Measurements from ENCODE around the gene CCDC86.

Gene CCDC86

DNA sequence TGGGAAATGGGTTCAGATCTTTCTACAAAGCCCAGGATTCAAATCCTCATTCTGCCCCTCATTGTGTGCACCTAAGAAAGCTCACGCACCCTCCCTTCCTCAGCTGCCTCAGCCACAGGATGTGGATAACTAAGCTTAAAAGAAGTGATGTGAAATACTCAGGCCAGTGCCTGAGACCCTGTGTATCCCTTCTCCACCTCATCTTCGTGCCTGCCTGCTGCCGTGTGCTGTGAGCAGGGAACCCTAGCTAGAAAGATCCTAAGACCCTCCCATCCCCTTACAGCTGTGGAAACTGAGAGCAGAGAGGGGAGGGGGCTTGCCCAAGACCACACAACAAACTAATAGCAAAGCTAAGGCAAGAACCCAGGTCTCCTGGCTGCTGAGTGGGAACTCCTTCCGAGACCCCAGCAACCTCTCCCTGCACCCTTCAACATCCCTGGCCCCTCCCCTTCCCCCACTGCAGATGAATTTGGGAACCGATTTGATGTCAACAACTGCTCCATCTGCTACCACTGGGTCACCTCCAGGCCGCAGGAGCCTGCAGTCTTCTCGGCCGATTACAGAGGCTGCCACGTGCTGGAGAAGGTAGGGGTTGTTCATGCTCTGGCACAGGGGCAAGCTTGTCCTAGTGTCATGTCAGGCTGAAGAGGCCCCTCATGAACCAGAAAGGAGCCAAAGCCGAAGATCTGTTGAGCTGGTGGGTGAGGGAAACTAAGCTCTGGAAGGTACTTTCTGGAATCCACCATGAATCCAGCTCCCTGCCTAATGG, 27.0 kb downstream of the CCDC86 start:
- DNase-seq (ENCODE audit: low spot score), result no peak

DNA sequence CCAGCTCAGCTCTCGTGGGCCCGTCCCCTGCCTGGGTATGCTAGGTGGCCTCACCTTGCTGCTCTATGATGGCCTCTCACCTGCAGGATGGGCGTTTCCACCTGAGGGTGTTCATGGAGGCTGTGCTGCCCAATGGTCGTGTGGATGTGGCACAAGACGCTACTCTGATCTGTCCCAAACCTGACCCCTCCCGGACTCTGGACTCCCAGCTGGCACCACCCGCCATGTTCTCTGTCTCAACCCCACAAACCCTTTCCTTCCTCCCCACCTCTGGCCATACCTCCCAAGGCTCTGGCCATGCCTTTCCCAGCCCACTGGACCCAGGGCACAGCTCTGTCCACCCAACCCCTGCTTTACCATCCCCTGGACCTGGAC, 27.5 kb downstream of the CCDC86 start:
- DNase-seq (ENCODE audit: low spot score), result no peak

DNA sequence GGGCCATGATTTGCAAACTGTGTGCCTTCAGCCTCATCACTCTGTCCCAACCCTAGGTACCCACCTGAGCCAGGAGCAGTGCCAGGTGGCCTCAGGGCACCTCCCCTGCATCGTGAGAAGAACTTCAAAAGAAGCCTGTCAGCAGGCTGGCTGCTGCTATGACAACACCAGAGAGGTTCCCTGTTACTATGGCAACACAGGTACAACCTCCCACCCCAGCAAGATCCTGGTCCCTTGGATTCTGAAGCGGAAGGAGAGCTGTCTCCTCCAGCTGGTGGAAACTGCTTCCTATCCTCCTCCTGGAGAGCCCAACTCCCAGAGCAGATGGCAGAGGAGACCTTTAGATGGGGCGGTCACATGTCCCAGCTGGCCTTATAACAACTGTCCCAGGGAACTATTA, 28.4 kb downstream of the CCDC86 start:
- DNase-seq (ENCODE audit: low spot score), result no peak

DNA sequence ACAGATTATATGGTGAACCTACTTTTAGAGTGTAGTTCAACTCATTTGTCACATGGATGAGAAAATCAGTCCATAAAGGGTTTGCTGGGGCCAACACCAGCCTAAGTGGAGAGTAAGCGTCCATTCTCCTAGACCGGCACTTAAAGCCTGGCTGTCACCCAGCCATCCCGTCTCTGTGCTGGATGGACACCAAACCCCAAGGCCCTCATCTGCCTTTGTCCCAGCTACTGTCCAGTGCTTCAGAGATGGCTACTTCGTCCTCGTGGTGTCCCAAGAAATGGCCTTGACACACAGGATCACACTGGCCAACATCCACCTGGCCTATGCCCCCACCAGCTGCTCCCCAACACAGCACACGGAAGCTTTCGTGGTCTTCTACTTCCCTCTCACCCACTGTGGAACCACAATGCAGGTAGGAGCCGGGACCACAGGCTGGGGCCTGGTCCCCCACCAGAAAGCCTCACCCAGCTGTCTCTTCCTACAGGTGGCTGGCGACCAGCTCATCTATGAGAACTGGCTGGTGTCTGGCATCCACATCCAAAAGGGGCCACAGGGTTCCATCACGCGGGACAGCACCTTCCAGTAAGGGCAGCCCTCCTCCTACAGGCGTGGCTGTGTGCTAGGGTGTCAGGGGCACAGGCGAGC, 28.9 kb downstream of the CCDC86 start:
- DNase-seq (ENCODE audit: low spot score), result no peak

DNA sequence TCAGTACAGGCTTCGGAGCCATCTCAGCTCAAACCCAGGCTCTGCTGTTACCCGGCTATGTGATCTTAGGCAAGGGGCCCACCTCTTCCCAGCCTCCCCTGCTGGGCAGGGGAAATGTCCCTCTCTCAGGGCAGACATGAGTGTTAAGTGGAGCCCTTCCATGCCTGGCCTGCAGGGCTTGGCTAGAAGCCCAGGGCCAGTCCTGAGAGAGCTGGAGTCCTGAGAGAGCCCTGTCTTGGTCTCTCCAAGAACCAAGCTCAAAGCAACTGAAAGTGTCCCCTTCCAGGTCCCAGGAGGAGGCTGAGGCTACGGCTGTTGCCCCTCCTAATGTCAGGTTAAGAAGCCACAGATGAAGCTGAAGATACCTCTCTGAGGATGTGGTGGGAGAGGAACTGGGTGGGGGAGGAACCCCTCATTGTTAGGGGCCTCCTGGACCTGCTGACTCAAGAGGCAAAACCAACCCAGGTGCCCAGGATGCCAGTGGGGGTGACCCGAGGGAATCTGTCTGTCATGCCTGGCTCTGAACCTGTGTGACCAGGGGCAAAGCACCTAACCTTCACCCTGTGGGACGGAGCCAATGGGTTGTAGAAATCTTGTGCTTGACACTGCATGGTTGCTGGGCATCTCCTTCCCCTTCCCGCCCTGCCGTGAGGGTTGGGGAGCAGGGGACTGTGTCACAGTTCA, 29.6 kb downstream of the CCDC86 start:
- DNase-seq (ENCODE audit: low spot score), result no peak

DNA sequence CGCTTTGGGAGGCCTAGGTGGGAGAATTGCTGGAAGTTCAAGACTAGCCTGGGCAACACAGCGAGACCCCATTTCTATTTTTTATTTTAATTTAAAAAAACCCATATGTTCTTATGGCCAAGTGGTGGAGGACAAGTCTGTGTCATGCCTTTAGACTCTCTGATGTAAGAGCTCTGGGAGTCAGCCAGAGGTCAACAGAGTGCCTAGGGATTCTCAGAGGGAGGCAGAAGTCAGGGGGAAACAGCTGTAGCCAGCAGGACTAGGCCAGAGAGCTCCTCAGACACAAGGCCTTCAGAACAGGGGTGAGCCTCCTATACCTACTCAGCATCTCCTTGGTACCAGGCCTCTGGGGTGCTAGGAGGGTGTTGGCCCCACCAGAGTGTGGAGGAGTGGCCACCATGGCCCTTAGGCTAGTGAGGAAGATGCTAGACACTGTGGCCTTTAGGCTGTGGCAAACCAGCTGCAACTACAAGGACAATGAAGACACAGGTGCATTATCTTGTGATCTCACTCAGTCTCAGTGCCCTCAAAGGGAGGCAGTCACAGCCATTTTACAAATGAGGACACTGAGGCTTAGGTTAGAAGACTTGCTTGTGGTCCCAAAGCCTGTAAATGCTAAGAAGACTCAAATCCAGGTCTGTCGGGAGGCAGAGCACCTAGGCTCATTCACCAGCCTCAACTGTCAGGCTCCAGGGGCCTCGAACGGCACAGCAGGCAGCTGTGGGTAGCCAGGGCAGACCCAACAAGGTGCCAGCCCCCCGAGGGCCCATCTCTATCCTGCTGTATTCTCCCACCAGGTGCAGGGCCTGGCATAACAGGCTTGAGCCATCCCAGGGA, 30.4 kb downstream of the CCDC86 start:
- no peak for DNase-seq (ENCODE audit: low spot score)

DNA sequence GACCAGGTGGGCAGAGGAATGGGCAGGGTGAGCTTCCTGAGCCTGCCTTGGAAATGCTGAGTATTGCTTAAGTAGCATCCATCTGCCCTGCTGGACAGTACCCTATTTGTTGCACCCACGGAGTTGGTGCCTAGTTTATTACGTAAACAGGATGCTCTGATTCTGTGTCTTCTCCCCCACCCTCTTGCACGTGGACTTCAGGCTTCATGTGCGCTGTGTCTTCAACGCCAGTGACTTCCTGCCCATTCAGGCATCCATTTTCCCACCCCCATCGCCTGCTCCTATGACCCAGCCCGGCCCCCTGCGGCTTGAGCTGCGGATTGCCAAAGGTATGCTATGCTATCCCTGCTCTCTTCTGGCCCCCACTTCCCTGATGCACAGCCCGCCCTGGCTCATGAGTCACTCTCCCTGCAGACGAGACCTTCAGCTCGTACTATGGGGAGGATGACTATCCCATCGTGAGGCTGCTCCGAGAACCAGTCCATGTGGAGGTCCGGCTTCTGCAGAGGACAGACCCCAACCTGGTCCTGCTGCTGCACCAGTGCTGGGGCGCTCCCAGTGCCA, 31.1 kb downstream of the CCDC86 start:
- DNase-seq (ENCODE audit: low spot score), result no peak

DNA sequence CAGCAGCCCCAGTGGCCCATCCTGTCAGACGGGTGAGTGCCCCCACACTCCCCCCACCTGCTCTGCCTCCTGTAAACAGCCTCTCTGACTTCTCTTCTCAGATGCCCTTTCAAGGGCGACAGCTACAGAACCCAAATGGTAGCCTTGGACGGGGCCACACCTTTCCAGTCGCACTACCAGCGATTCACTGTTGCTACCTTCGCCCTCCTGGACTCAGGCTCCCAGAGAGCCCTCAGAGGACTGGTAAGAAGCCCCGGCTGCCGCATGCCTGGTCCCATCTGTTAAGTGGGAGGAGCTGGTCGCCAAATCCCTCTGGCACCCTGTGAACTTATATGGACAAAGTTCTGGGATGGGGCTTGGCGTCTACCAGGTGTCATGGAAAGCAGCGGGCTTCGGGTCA, 31.6 kb downstream of the CCDC86 start:
- no peak for DNase-seq (ENCODE audit: low spot score)

DNA sequence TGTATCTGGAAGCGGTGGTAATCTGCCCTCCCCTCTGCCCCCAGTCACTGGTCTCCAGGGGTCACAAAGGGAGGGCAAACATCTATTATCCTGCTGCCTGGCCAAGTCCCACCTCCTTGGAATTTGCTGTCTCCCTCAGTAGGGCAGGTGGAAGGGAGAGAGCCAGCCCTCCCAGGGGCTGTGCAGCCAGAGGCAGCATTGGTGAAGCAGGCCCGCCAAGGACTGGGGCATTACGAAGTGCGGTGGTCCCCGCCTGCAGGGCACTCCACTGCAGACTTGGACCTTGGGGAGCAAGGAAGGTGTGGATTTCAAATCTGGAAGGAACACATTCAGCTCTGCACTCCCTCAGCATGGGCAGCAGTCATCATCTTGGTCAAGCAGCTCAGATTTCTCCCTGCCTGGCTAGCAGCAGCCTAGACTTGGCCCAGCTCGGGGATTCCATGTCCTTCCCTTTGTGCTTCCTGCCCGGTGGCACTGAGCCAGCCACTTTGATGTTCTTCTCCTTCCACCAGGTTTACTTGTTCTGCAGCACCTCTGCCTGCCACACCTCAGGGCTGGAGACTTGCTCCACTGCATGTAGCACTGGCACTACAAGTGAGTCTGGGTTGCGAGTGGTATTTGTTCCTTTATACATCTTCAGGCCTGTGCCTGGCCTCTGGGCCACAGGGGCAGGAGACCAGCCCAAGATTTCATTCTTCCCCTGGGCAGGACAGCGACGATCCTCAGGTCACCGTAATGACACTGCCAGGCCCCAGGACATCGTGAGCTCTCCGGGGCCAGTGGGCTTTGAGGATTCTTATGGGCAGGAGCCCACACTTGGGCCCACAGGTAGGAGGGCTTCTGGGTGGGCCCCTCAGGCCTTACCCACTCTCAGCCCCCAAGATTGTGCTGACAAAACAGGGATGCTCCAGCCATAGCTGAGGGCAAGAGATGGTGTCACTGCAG, 32.8 kb downstream of the CCDC86 start:
- peak; percentile 13 for DNase-seq (ENCODE audit: low spot score)

DNA sequence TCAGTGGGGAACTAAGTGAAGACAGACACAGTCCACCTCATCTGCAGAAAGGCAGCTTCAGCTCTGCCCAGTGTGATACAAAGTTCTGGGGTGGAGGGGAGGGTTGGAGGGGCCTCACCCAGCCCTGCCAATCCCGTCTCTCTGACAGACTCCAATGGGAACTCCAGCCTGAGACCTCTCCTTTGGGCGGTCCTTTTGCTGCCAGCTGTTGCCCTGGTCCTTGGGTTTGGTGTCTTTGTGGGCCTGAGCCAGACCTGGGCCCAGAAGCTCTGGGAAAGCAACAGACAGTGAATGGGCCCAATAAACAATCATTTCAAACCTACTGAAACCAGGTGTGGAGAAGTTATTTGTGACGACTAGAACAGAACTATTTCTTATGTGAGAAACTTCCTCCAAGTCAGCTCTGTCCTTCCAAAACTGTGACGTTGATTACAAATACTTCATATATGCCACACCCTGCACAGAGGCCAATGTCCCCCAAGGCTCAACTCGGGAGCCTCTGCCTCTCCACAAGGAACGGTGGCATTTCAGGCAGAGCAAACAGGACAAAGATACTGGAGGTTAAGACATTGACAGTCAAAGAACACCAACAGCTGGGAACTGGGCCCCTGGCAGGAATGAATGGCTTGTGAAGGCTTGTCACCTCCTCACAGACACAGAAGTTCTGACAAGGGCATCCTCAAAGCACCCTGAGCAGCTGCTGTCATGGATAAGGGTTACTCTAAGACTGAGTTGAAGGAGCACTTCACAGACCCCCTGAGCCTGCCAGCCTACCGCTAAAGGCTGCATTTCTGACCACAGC, 33.7 kb downstream of the CCDC86 start:
- no peak for DNase-seq (ENCODE audit: low spot score)

DNA sequence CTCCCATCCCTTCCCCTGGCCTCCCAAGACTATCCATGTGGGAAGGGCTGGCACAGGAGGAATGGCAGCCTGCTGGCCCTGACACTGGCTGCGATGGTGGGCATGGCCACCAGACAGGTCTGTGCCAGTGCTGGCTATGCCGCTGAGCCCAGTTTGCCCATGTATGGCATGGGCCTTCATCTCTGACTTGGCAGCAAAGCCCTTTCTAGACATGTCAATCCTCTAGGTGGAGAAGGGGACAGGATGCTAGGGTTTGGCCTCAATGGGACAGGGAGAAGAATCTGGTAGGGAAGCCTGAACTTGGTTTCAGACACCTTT, 34.2 kb downstream of the CCDC86 start:
- DNase-seq (ENCODE audit: low spot score), result peak; percentile 20

DNA sequence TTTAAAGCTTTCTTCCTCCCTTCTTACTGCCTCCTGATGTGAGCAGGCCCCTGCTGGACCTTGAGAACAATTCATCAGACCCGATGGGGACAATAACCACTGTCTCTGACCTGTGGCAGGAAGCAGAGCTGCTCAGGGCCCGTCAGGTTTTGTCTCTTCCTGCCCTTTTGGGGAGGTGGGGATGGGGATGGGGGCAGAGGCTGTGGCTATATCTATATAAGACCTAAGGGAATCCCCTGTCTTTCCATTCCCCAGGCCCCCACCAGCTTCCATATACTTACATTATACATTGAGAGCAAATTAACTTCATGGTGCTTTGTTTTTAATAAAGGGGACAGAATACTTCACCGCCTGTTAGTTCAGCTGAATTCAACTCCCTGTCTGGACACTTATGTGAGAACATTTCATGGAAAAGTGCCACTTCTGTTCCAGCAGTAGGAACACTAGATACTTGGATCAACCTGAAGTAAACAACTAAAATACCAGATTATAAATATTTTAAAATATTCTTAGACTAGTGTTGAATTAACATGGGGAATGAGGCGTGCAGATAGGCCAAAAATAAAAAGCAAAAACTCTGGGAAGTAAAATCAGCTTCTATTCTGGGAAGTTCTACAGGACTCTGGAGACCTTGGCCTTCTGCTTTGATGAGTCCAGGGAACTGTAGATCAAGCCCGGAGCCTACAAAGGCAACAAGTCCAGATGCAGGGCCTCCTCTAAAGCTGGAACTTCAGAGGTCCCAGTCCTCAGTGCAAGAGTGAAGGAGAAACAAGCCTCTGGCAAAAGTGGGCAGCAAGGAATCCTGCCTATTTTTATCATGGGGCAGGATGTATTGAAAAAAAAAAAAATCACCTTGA, 36.6 kb downstream of the CCDC86 start:
- DNase-seq (ENCODE audit: low spot score), result no peak

DNA sequence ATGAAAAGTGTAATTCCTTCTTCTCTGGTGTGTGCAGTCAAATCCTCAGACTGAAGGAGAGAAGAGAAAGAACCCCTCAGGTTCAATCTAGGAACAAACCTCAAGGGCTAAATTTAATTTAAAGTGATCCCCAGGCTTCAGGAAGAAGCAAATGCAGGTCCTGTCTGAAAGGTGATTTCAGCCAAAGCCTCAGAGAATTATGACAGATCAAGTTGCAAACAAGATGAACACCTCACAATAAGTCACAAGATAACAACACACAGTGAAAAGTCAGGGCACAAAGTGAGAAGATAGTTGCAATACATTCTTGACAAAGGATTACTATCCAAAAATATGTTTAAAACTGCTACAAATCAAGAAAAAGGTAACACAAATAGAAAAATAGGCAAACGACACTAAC, 37.2 kb downstream of the CCDC86 start:
- DNase-seq (ENCODE audit: low spot score), result no peak

DNA sequence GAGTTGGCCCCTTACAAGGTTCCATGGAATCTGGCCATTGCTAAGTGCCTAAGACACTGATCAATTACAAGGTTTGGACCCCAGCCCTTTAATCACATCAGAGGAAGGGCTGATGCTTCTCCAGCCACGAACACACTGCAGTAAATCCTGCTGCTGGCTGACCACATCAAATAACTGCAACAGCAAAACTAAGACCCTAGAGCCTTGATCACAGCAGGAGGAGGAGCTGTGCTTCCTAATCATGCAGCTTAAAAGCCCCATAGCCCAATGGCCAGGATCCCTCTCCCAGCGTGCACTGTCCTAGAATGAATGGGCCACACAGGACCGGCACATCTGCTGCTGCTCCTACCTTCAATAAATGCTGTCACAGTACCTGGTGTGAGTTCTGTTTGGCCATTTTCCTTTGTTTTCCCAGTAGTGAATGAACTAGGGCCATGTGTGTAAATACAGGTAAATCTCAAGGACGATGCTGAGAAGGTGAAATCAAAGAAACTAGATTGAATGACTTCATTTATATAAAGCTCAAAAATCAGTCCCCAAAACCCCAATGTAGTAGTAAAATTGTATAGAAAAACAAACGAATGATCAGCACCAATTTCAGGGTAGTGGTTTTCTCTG, 38.2 kb downstream of the CCDC86 start:
- peak; percentile 41 for DNase-seq (ENCODE audit: low spot score)

DNA sequence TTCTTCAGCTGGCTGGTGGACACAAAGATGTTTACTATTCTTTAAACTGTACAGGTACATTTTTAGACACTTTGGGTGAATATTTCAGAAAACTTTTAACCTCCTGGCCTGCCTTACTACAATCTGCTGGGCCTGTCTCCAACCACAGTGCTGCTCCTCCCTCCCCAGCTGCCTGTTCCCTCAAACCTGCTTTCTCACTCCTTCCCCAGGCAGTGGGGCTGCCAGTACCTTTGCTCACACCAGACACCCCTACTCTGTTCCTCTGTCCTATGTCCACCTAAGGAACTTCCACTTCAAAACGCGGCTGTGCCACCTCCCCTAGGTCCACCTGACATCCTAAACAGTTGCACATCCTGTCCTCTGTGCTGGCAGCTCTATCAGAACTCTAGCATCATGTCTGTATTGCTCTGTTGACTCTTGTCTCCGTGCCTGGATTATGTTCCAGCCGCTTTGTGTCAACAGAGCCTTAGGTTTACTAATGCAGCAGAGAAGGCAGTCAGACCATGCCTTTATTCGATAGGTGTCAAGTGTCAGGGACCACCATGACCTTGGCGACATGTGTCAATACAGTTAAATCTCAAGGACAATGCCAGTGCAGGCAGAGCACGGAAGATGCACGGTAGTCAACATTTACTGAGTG, 38.9 kb downstream of the CCDC86 start:
- DNase-seq (ENCODE audit: low spot score), result peak; percentile 31

DNA sequence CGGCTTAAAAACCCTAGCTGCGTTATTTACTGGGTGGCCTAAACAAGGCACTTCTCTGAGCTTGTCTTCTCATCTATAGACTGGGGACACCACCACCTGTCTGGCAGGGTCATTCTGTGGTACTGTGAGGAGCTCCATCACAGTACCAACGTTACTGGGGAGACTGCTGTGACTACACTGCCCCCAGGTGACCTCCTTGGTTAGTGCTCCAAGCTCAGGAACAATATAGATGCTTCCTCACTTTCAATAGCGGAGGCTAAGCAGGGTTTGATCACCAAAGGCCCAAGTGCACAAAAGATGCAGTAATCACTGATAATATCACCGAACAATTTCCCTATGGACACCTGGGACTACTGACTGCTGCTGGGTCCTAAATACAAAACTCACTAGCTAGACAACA, 45.6 kb downstream of the CCDC86 start:
- DNase-seq (ENCODE audit: low spot score), result peak; percentile 20

DNA sequence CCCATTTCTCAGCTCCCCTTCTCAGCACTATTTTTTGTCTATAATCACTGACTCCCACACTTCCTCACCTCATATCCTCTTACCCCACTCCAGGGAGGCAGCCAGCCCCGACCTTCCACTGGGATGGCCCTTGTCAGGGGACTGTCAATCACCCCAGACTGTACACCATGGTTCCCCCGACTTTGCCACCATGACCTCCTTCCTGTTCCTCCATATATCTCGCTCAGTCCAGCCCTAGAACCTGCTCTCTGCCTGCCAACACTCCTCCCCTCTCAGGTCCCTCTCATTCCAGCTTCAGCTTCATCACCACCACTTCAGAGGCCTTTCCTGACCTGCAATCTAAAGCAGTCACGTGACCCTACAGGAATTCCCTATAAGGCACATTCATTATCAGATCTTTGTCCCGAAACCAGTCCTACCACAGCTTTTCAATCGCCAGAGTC, 48.0 kb downstream of the CCDC86 start:
- no peak for DNase-seq (ENCODE audit: low spot score)

DNA sequence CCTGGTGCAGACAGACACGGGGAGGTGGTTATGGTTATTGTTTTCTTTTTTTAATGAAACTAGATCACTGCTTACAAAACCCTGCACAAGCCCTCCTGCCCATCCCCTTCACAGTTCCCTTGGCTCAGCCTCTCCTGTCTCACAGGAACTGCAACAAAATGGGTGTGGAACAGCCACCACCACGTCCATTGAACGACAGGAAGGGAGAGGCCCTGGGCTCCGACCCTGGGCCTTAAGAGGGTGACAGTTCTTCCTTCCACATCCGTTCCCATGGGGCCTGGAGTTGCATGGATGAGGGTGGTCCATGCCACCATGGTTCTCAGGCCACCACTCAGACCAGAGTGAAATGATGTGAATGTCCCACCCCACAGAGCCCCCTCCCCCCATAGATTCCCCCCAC, 48.8 kb downstream of the CCDC86 start:
- no peak for DNase-seq (ENCODE audit: low spot score)
